Muscle layer of colon (tissue), 2 donors: ENCODE data around the gene SIGLEC6.

Experiments
- H3K27ac ChIP-seq: one replicate; pipeline ENCODE4 v1.7.0; 2013; ENCODE audit warnings: low read depth, mild to moderate bottlenecking, low read length, moderate library complexity
- H3K27me3 ChIP-seq, 2 donors: one replicate each; pipeline ENCODE4 v1.7.0; 2013; ENCODE audit warnings: low read length in 2 of 2, mild to moderate bottlenecking in 2 of 2; ENCODE audit not compliant: insufficient read depth in 2 of 2, control insufficient read depth in 1 of 2
- H3K36me3 ChIP-seq: one replicate; pipeline ENCODE4 v1.7.0; 2013; ENCODE audit warnings: mild to moderate bottlenecking, low read length; ENCODE audit not compliant: insufficient read depth
- H3K4me1 ChIP-seq: one replicate; pipeline ENCODE4 v1.7.0; 2013; ENCODE audit warnings: mild to moderate bottlenecking, low read length; ENCODE audit not compliant: insufficient read depth
- H3K4me3 ChIP-seq, 2 donors: one replicate each; pipeline ENCODE4 v1.7.0; 2013; ENCODE audit warnings: low read length in 2 of 2, low read depth in 1 of 2, mild to moderate bottlenecking in 1 of 2, moderate library complexity in 1 of 2
- H3K9ac ChIP-seq: one replicate; pipeline ENCODE4 v1.7.0; 2013; ENCODE audit warnings: low read length
- H3K9me3 ChIP-seq: one replicate; pipeline ENCODE4 v1.7.0; 2013; ENCODE audit warnings: mild to moderate bottlenecking, low read length
- donor health status: abdominal sarcoma.
- donor health status: Adenocarcinoma of cecum.

SIGLEC6 gene

GRCh38 chr19:51531349-51532315 is at the start of gene SIGLEC6:
TSS of gene SIGLEC6 (minus strand) at chr19:51531670. CDS start at chr19:51531648, 22 bp downstream.
- Histone ChIP-seq H3K36me3 (no peaks in the 10 kb centered on the region), H3K27ac (no peak within 1 kb of the TSS), H3K27me3 (peaks cover 0 to 3% of the 10 kb centered on the region in 2 donors), H3K4me1 (no peaks in the 10 kb centered on the region), H3K9ac (no peak within 1 kb of the TSS), H3K4me3 (no peak within 1 kb of the TSS), H3K9me3 (no peaks in the 10 kb centered on the region)

DNA sequence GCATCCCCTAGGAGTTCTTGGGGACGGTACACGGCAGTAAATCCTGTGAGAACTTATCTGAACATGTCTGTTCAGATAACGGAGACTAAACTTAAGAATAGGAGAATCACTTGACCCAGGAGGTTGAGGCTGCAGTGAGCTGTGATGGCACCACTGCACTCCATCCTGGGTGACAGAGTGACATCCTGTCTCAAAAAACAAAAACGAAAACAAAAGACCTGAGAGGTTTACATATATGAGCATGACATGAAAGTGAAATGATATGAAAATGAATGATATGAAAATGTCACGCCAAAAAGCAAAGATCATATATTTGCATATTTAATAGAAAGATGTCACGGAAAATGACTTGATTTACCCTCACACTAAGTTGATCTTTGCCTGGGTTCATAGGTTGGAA is 45.4 kb upstream of the SIGLEC6 start:
- H3K27me3 ChIP-seq: no peaks in the 10 kb centered on the region
- H3K4me3 ChIP-seq: no peak overlapping the region
- peaks cover 28% of the 10 kb centered on the region for H3K36me3 ChIP-seq
- no peaks in the 10 kb centered on the region for H3K9me3 ChIP-seq
- no peak overlapping the region for H3K27ac ChIP-seq
- no peak overlapping the region for H3K9ac ChIP-seq
- peaks cover 16% of the 10 kb centered on the region for H3K4me1 ChIP-seq

DNA sequence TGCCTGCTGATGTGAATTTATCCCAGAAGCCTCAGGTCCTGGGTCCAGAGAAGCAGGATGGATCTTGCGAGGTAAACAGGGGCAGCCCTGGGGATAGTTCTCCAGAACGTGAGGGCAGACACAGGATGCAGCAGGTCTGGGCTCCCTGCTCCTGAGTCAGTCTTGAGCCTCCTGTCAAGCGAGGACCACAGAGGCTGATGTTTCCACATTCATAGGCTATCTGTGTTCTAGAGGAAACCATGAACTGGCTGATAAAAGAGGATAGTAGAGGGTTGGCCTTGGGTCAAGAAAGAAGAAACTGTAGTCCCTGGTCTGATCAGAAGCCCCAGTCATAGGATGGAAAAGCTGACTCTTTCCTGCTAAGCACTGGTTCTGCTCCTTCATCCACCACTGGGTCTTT is 41.9 kb upstream of the SIGLEC6 start:
- Histone ChIP-seq H3K4me3 (no peak overlapping the region), H3K9ac (no peak overlapping the region), H3K9me3 (no peaks in the 10 kb centered on the region), H3K4me1 (peaks cover 20% of the 10 kb centered on the region), H3K27me3 (no peaks in the 10 kb centered on the region), H3K27ac (no peak overlapping the region), H3K36me3 (peaks cover 11% of the 10 kb centered on the region)

DNA sequence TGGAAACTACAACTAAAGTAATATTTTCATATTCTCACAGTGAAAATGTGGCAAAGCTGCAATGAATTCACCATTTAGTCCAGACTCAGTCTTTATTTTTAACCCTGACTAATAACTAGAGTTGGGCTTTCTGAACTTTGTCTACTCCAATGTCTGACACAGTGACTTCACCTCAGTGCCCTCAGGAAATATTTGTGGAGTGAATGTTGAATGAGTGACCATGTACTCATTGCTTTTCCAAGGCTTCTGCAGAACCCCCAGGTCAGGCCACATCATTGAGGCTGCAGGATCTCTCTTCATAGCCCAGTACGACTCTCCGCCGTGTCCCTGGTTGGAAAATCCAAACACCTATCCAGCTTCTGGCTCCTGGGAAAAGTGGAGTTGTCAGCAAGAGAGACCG is 41.4 kb upstream of the SIGLEC6 start:
- no peaks in the 10 kb centered on the region for H3K9me3 ChIP-seq
- H3K27ac ChIP-seq: no peak overlapping the region
- no peak overlapping the region for H3K9ac ChIP-seq
- H3K4me3 ChIP-seq: no peak overlapping the region
- H3K4me1 ChIP-seq: peaks cover 20% of the 10 kb centered on the region
- H3K27me3 ChIP-seq: no peaks in the 10 kb centered on the region
- peaks cover 10% of the 10 kb centered on the region for H3K36me3 ChIP-seq

GRCh38 chr19:51572410-51572809 is 40.9 kb upstream of the SIGLEC6 start:
- Histone ChIP-seq H3K9ac (no peak overlapping the region), H3K4me1 (peaks cover 20% of the 10 kb centered on the region), H3K9me3 (no peaks in the 10 kb centered on the region), H3K27ac (no peak overlapping the region), H3K27me3 (no peaks in the 10 kb centered on the region), H3K36me3 (peaks cover 10% of the 10 kb centered on the region), H3K4me3 (peak overlapping the region in 1 of 2 donors; percentile 91)

GRCh38 chr19:51571599-51571998 is 40.1 kb upstream of the SIGLEC6 start:
- H3K36me3 ChIP-seq: peaks cover 10% of the 10 kb centered on the region
- H3K9me3 ChIP-seq: no peaks in the 10 kb centered on the region
- no peaks in the 10 kb centered on the region for H3K27me3 ChIP-seq
- peak overlapping the region; percentile 89 to 91 for H3K4me3 ChIP-seq
- H3K9ac ChIP-seq: peak overlapping the region; percentile 39
- H3K27ac ChIP-seq: peak overlapping the region; percentile 78
- H3K4me1 ChIP-seq: peaks cover 20% of the 10 kb centered on the region

- H3K27me3 ChIP-seq: no peaks in the 10 kb centered on the region
- peak within 1 kb of the TSS; percentile 39 for H3K9ac ChIP-seq
Measured at GRCh38 chr19:51570962-51571575, 39.6 kb upstream of the SIGLEC6 start, which contains the start of gene ZNF175. TSS of gene ZNF175 (plus strand) at chr19:51571283. CDS start at chr19:51573330, 2,047 bp downstream.

GRCh38 chr19:51568456-51568855 is 37.0 kb upstream of the SIGLEC6 start:
- Histone ChIP-seq H3K27ac (no peak overlapping the region), H3K4me3 (no peak overlapping the region), H3K4me1 (peaks cover 17% of the 10 kb centered on the region), H3K36me3 (peaks cover 6% of the 10 kb centered on the region), H3K9me3 (no peaks in the 10 kb centered on the region), H3K9ac (no peak overlapping the region), H3K27me3 (peaks cover 7 to 9% of the 10 kb centered on the region in 2 donors)

More at GRCh38 chr19:51570962-51571575, 39.6 kb upstream of the SIGLEC6 start, which contains the start of gene ZNF175:
- Histone ChIP-seq H3K4me1 (peaks cover 20% of the 10 kb centered on the region), H3K9me3 (no peaks in the 10 kb centered on the region), H3K36me3 (peaks cover 10% of the 10 kb centered on the region), H3K27ac (peak within 1 kb of the TSS; percentile 78), H3K4me3 (peak within 1 kb of the TSS; percentile 89 to 91)

DNA sequence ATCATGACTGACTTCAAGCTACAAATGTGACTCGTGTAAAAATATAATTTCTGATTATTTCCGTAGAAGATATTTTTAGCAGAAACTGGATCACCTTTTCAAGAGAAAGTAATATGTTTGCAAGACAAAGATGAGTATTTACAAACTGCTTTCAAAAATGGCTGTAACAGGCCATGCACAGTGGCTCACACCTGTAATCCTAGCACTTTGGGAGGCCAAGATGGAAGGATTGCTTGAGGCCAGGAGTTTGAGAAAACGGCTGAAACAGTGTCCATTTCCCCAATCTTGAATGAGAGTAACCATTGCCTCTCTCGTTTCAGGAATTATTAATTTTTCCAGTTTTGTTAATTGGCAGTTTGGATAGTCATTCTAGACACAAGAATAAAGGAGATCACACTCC is 36.1 kb upstream of the SIGLEC6 start:
- no peak overlapping the region for H3K4me3 ChIP-seq
- H3K27me3 ChIP-seq: peaks cover 7 to 9% of the 10 kb centered on the region in 2 donors
- H3K4me1 ChIP-seq: peaks cover 11% of the 10 kb centered on the region
- no peak overlapping the region for H3K27ac ChIP-seq
- no peak overlapping the region for H3K9ac ChIP-seq
- H3K36me3 ChIP-seq: no peaks in the 10 kb centered on the region
- H3K9me3 ChIP-seq: no peaks in the 10 kb centered on the region

DNA sequence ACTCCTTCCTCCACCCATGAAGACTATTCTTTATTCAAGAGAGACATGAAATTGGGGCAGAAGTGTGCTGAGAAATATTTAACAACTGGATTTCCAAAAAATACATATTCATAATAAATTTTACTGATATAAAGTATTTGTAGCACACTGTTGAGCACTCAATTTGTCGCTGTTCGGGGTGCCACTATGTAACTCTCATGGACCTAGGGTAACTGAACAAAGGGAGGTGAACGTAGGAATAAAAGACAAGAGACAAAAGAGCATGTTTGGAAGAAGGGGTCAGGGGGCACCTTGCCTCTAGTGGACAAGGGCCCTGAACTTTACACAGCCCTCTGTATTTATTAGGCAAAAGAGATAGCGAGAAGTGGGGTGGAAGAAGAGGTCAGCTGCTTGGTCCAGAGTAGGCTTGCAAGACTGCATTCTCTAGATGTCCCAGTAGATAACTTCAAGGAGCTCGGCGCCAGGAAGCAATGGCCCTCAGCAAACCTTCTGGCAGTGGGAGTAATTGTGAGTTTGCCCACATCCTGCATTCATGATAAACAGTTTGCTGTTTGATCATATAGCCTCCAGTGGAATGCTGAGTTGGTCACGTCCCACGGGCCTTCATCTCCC is 35.1 kb upstream of the SIGLEC6 start:
- no peaks in the 10 kb centered on the region for H3K9me3 ChIP-seq
- H3K27me3 ChIP-seq: peaks cover 7 to 9% of the 10 kb centered on the region in 2 donors
- H3K4me1 ChIP-seq: peaks cover 1% of the 10 kb centered on the region
- no peak overlapping the region for H3K4me3 ChIP-seq
- H3K9ac ChIP-seq: no peak overlapping the region
- H3K36me3 ChIP-seq: no peaks in the 10 kb centered on the region
- H3K27ac ChIP-seq: no peak overlapping the region

- Histone ChIP-seq H3K9me3 (no peaks in the 10 kb centered on the region), H3K27me3 (peaks cover 9 to 10% of the 10 kb centered on the region in 2 donors), H3K4me3 (no peak overlapping the region), H3K4me1 (no peaks in the 10 kb centered on the region), H3K9ac (no peak overlapping the region), H3K27ac (no peak overlapping the region), H3K36me3 (no peaks in the 10 kb centered on the region)
Measured at GRCh38 chr19:51565583-51565982, 34.1 kb upstream of the SIGLEC6 start.
